ENCODE data around the gene IL17B. TPM values are rescaled to one million over a fixed set of nuclear protein-coding genes. Genes with fewer than 3 reads are reported as not detected.

The IL17B gene
- total RNA-seq, 2 donors from 2014 or later, result not detected

DNA sequence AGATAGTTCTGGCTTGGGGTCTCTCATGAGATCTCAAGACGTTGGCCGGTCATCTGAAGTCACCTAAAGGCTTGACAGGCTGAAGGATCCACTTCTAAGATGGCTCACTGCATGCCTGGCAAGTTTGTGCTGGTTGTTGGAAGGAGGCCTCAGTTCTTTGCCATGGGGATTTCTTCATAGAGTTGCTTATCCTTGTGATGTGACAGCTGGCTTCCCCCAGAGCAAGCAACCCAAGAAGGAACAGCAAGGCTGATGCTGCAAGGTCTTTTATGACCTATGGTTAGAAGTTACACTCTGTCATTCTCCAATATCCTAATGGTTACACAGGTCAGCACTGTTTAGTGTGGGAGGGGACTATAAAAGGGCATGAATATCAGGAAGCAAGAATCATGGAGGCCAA, 54.5 kb downstream of the IL17B start:
- TF ChIP-seq, protein P1, sequence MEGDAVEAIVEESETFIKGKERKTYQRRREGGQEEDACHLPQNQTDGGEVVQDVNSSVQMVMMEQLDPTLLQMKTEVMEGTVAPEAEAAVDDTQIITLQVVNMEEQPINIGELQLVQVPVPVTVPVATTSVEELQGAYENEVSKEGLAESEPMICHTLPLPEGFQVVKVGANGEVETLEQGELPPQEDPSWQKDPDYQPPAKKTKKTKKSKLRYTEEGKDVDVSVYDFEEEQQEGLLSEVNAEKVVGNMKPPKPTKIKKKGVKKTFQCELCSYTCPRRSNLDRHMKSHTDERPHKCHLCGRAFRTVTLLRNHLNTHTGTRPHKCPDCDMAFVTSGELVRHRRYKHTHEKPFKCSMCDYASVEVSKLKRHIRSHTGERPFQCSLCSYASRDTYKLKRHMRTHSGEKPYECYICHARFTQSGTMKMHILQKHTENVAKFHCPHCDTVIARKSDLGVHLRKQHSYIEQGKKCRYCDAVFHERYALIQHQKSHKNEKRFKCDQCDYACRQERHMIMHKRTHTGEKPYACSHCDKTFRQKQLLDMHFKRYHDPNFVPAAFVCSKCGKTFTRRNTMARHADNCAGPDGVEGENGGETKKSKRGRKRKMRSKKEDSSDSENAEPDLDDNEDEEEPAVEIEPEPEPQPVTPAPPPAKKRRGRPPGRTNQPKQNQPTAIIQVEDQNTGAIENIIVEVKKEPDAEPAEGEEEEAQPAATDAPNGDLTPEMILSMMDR (conservative IDR thresholded peaks at IDR 0.05), result no peak
- Histone ChIP-seq H3K9me3 (ENCODE audit: control insufficient read depth, low read length) (no peaks in the 10 kb centered on the region), H3K36me3 (ENCODE audit: control insufficient read depth, insufficient read depth, low read length) (no peaks in the 10 kb centered on the region), H3K27me3 (ENCODE audit: control insufficient read depth, insufficient read depth, low read length, poor library complexity, severe bottlenecking) (no peaks in the 10 kb centered on the region), H3K27ac (ENCODE audit: low read depth, low read length) (no peak overlapping the region), H3K4me3 (ENCODE audit: low read length) (no peak overlapping the region), H3K9ac (ENCODE audit: extremely low read depth, low read length, poor library complexity, severe bottlenecking) (no peak overlapping the region), H3K4me1 (ENCODE audit: control insufficient read depth, insufficient read depth, low read length) (peaks cover 6% of the 10 kb centered on the region)
- Mint-ChIP-seq H3K27me3 (ENCODE audit: insufficient read depth) (peaks cover 2% of the 10 kb centered on the region), H3K36me3 (ENCODE audit: low read depth) (no peaks in the 10 kb centered on the region), H3K4me1 (peaks cover 13% of the 10 kb centered on the region), H3K4me3 (no peak overlapping the region), H3K9me3 (no peaks in the 10 kb centered on the region), H3K27ac (no peak overlapping the region)
- no peak for DNase-seq
- WGBS, 2 experiments (ENCODE audit: insufficient coverage in 1 of 2, insufficient read length in 1 of 2), result 83 to 96% methylated on average over 2 of the region's 2 CpGs

Other genes starting within 250 kb of the IL17B start
- under 1 TPM; 0.24 to 0.66 TPM for gene ABLIM3, start 237.8 kb downstream of the IL17B start, total RNA-seq
- gene AFAP1L1, start 107.4 kb downstream of the IL17B start, total RNA-seq, result under 1 TPM; 0.58 to 0.79 TPM
- 10 to 100 TPM; 26.2 to 31.6 TPM for gene GRPEL2, start 33.8 kb downstream of the IL17B start, total RNA-seq
- gene PCYOX1L, start 21.2 kb downstream of the IL17B start, total RNA-seq, result 10 to 100 TPM; 11.1 to 11.7 TPM
- gene CSNK1A1, start 172.1 kb upstream of the IL17B start, total RNA-seq, result 100 to 1,000 TPM; 198 to 214 TPM
- under 1 TPM; 0.57 to 0.93 TPM for gene ARHGEF37, start 202.2 kb upstream of the IL17B start, total RNA-seq

Measured in endodermal cell (in vitro differentiated cells).